ENCODE data around the gene CHST7. TPM values are rescaled to one million over a fixed set of nuclear protein-coding genes. Genes with fewer than 3 reads are reported as not detected.
"Not testable (repeated sequence)": the region's sequence is repeated elsewhere in the genome, so short reads cannot be mapped to it uniquely, and the experiment has no call there.

CHST7 gene
- total RNA-seq (ENCODE audit: insufficient read depth, low replicate concordance) = 8.4 TPM

GRCh38 chrX:46573331-46573891, at the start of gene CHST7:
Gene CHST7 (plus strand): TSS chrX:46573765. CDS start chrX:46573932, 167 bp downstream.
- peak; percentile 65 for DNase-seq (ENCODE audit: low spot score)

- not testable (repeated sequence) for DNase-seq (ENCODE audit: low spot score)
Measured at GRCh38 chrX:46528640-46529039, 44.9 kb upstream of the CHST7 start.

- DNase-seq (ENCODE audit: low spot score) = not testable (repeated sequence)
Measured at GRCh38 chrX:46529740-46530403, 43.7 kb upstream of the CHST7 start.

GRCh38 chrX:46530404-46530908, 43.1 kb upstream of the CHST7 start:
- not testable (repeated sequence) for DNase-seq (ENCODE audit: low spot score)

GRCh38 chrX:46531442-46531841, 42.1 kb upstream of the CHST7 start:
- DNase-seq (ENCODE audit: low spot score) = no peak

- DNase-seq (ENCODE audit: low spot score) = no peak
Measured at GRCh38 chrX:46543441-46543840, 30.1 kb upstream of the CHST7 start.

GRCh38 chrX:46544527-46544926, 29.0 kb upstream of the CHST7 start:
- DNase-seq (ENCODE audit: low spot score) = not testable (repeated sequence)

- DNase-seq (ENCODE audit: low spot score) = peak; percentile 93
Measured at GRCh38 chrX:46545111-46546005, 28.2 kb upstream of the CHST7 start, which contains the start of gene ZNF674. Gene ZNF674 (minus strand): TSS chrX:46545421. CDS start chrX:46542087, 3,334 bp downstream.

- DNase-seq (ENCODE audit: low spot score) = peak; percentile 8
Measured at GRCh38 chrX:46547857-46548256, 25.7 kb upstream of the CHST7 start.

GRCh38 chrX:46549914-46550313, 23.7 kb upstream of the CHST7 start:
- no peak for DNase-seq (ENCODE audit: low spot score)

GRCh38 chrX:46551494-46552128, 22.0 kb upstream of the CHST7 start:
- DNase-seq (ENCODE audit: low spot score) = peak; percentile 60

- DNase-seq (ENCODE audit: low spot score) = no peak
Measured at GRCh38 chrX:46553935-46554334, 19.6 kb upstream of the CHST7 start.

GRCh38 chrX:46554942-46555341, 18.6 kb upstream of the CHST7 start:
- peak; percentile 27 for DNase-seq (ENCODE audit: low spot score)

GRCh38 chrX:46559062-46559461, 14.5 kb upstream of the CHST7 start:
- peak; percentile 79 for DNase-seq (ENCODE audit: low spot score)

- no peak for DNase-seq (ENCODE audit: low spot score)
Measured at GRCh38 chrX:46561824-46562657, 11.5 kb upstream of the CHST7 start.

- no peak for DNase-seq (ENCODE audit: low spot score)
Measured at GRCh38 chrX:46567388-46567787, 6.2 kb upstream of the CHST7 start.

GRCh38 chrX:46569621-46570020, 3.9 kb upstream of the CHST7 start:
- no peak for DNase-seq (ENCODE audit: low spot score)

- DNase-seq (ENCODE audit: low spot score) = no peak
Measured at GRCh38 chrX:46571423-46572339, 1.9 kb upstream of the CHST7 start.

- DNase-seq (ENCODE audit: low spot score) = no peak
Measured at GRCh38 chrX:46572340-46572936, 1.1 kb upstream of the CHST7 start.
